Loucy (cell line): ENCODE data around the gene SLC35F3.

Source experiments
- EZH2phosphoT487 ChIP-seq: fragments of 200-600 bp; IDR thresholded peaks from 2 replicates; pipeline ENCODE4 v1.6.1; 2018; ENCODE audit warnings: antibody characterized with exemption, mild to moderate bottlenecking, moderate library complexity, borderline replicate concordance
- TF ChIP-seq, protein P1 (sequence below): fragments of 200-600 bp; sonication (generic); conservative IDR thresholded peaks from 2 replicates; pipeline ENCODE4 v1.5.1; 2014; ENCODE audit warnings: mild to moderate bottlenecking, antibody characterized with exemption, low read length

DNA sequence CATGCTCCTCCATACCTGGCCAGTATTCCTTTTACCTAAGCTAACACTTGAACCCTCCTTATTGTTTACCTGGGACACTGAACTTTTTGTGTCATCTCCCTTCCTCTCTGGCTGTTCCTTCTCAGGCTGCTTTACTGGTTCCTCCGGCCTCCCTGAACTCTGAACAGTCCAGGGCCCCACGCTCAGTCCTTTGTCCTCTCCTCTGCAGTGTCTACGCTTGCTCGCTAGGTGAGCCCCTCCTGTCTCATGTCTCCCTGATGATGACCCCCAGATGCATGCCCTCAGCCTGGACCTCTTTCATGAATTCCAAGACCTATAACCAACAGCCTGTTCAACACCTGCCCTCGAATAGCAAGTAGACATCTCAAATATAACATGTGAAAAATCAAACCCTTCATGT, 360.4 kb downstream of the SLC35F3 start:
- TF ChIP-seq, protein P1, sequence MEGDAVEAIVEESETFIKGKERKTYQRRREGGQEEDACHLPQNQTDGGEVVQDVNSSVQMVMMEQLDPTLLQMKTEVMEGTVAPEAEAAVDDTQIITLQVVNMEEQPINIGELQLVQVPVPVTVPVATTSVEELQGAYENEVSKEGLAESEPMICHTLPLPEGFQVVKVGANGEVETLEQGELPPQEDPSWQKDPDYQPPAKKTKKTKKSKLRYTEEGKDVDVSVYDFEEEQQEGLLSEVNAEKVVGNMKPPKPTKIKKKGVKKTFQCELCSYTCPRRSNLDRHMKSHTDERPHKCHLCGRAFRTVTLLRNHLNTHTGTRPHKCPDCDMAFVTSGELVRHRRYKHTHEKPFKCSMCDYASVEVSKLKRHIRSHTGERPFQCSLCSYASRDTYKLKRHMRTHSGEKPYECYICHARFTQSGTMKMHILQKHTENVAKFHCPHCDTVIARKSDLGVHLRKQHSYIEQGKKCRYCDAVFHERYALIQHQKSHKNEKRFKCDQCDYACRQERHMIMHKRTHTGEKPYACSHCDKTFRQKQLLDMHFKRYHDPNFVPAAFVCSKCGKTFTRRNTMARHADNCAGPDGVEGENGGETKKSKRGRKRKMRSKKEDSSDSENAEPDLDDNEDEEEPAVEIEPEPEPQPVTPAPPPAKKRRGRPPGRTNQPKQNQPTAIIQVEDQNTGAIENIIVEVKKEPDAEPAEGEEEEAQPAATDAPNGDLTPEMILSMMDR, result no peak
- TF ChIP-seq EZH2phosphoT487, result no peak
